HEK293 (cell line): ENCODE data around the gene IFI44L.

Experiments used
- BCL6B ChIP-seq: fragments of 450-650 bp; formaldehyde crosslinking; IDR thresholded peaks from 2 replicates; pipeline ENCODE4 v1.5.1; 2017; ENCODE audit warnings: missing biosample characterization, missing genetic modification characterization
- GFI1B ChIP-seq: fragments of 450-650 bp; formaldehyde crosslinking; IDR thresholded peaks from 2 replicates; pipeline ENCODE4 v1.5.1; 2016; ENCODE audit warnings: missing biosample characterization, missing genetic modification characterization
- KLF1 ChIP-seq: fragments of 450-650 bp; formaldehyde crosslinking; IDR thresholded peaks from 2 replicates; pipeline ENCODE4 v1.5.1; 2016; ENCODE audit warnings: missing biosample characterization, missing genetic modification characterization
- KLF8 ChIP-seq: fragments of 450-650 bp; formaldehyde crosslinking; IDR thresholded peaks from 2 replicates; pipeline ENCODE4 v1.5.1; 2016; ENCODE audit warnings: missing biosample characterization, missing genetic modification characterization
- OSR2 ChIP-seq: fragments of 450-650 bp; formaldehyde crosslinking; IDR thresholded peaks from 2 replicates; pipeline ENCODE4 v1.5.1; 2016; ENCODE audit warnings: missing biosample characterization, missing genetic modification characterization
- PATZ1 ChIP-seq: fragments of 450-650 bp; formaldehyde crosslinking; IDR thresholded peaks from 2 replicates; pipeline ENCODE4 v1.5.1; 2016; ENCODE audit warnings: missing biosample characterization, missing genetic modification characterization
- PRDM1 ChIP-seq: fragments of 450-650 bp; formaldehyde crosslinking; IDR thresholded peaks from 2 replicates; pipeline ENCODE4; 2016; ENCODE audit warnings: missing biosample characterization, missing genetic modification characterization
- SCRT2 ChIP-seq: fragments of 450-650 bp; formaldehyde crosslinking; IDR thresholded peaks from 2 replicates; pipeline ENCODE4 v1.5.1; 2016; ENCODE audit warnings: missing biosample characterization, missing genetic modification characterization
- TRIM28 ChIP-seq: IDR thresholded peaks from 2 replicates; pipeline ENCODE4 v1.6.1; 2011; ENCODE audit warnings: low read length, control low read depth, borderline replicate concordance
- ZBTB1 ChIP-seq: fragments of 450-650 bp; formaldehyde crosslinking; IDR thresholded peaks from 2 replicates; pipeline ENCODE4 v1.5.1; 2016; ENCODE audit warnings: missing biosample characterization, missing genetic modification characterization
- ZNF140 ChIP-seq: fragments of 450-650 bp; formaldehyde crosslinking; IDR thresholded peaks from 2 replicates; pipeline ENCODE4 v1.5.1; 2016; ENCODE audit warnings: missing biosample characterization, missing genetic modification characterization
- ZNF157 ChIP-seq: fragments of 450-650 bp; formaldehyde crosslinking; IDR thresholded peaks from 2 replicates; pipeline ENCODE4 v1.5.1; 2016; ENCODE audit warnings: missing biosample characterization, missing genetic modification characterization
- ZNF174 ChIP-seq: fragments of 450-650 bp; formaldehyde crosslinking; IDR thresholded peaks from 2 replicates; pipeline ENCODE4 v1.5.0; 2017; ENCODE audit warnings: missing biosample characterization, mild to moderate bottlenecking, missing genetic modification characterization
- ZNF24 ChIP-seq: fragments of 450-650 bp; formaldehyde crosslinking; IDR thresholded peaks from 2 replicates; pipeline ENCODE4 v1.5.1; 2016; ENCODE audit warnings: missing biosample characterization, missing genetic modification characterization
- ZNF423 ChIP-seq: fragments of 450-650 bp; formaldehyde crosslinking; IDR thresholded peaks from 2 replicates; pipeline ENCODE4 v1.5.1; 2016; ENCODE audit warnings: missing biosample characterization, missing genetic modification characterization
- ZNF433 ChIP-seq: fragments of 450-650 bp; formaldehyde crosslinking; IDR thresholded peaks from 2 replicates; pipeline ENCODE4 v1.5.1; 2016; ENCODE audit warnings: missing biosample characterization, missing genetic modification characterization, low read depth
- ZNF530 ChIP-seq: fragments of 450-650 bp; formaldehyde crosslinking; IDR thresholded peaks from 2 replicates; pipeline ENCODE4 v1.5.1; 2016; ENCODE audit warnings: low read depth, missing biosample characterization, missing genetic modification characterization
- ZNF548 ChIP-seq: fragments of 450-650 bp; formaldehyde crosslinking; IDR thresholded peaks from 2 replicates; pipeline ENCODE4 v1.5.1; 2016; ENCODE audit warnings: missing biosample characterization, missing genetic modification characterization
- ZNF549 ChIP-seq: fragments of 450-650 bp; IDR thresholded peaks from 2 replicates; pipeline ENCODE4 v1.5.1; 2018; ENCODE audit warnings: missing biosample characterization, missing genetic modification characterization, mild to moderate bottlenecking, inconsistent platforms, moderate library complexity
- ZNF555 ChIP-seq: fragments of 450-650 bp; formaldehyde crosslinking; conservative IDR thresholded peaks from 2 replicates; pipeline ENCODE4 v1.5.1; 2017; ENCODE audit warnings: missing biosample characterization, mild to moderate bottlenecking, missing genetic modification characterization, inconsistent platforms
- ZNF596 ChIP-seq: fragments of 450-650 bp; IDR thresholded peaks from 2 replicates; pipeline ENCODE4 v1.5.0; 2018; ENCODE audit warnings: missing biosample characterization, mild to moderate bottlenecking, missing genetic modification characterization, moderate library complexity
- ZNF624 ChIP-seq: fragments of 450-650 bp; formaldehyde crosslinking; IDR thresholded peaks from 2 replicates; pipeline ENCODE4 v1.5.1; 2017; ENCODE audit warnings: missing biosample characterization, missing genetic modification characterization
- ZNF660 ChIP-seq: fragments of 450-650 bp; IDR thresholded peaks from 2 replicates; pipeline ENCODE4 v1.5.1; 2018; ENCODE audit warnings: missing biosample characterization, mild to moderate bottlenecking, missing genetic modification characterization
- ZNF677 ChIP-seq: fragments of 450-650 bp; IDR thresholded peaks from 2 replicates; pipeline ENCODE4 v1.5.0; 2018; ENCODE audit warnings: missing biosample characterization, mild to moderate bottlenecking, missing genetic modification characterization, moderate library complexity
- ZNF830 ChIP-seq: fragments of 450-650 bp; IDR thresholded peaks from 2 replicates; pipeline ENCODE4 v1.5.0; 2018; ENCODE audit warnings: missing biosample characterization, missing genetic modification characterization, low read depth, mild to moderate bottlenecking, moderate library complexity
- TF ChIP-seq, protein P1 (sequence below): fragments of 450-650 bp; formaldehyde crosslinking; IDR thresholded peaks from 2 replicates; pipeline ENCODE4 v1.5.1; 2016; ENCODE audit warnings: missing biosample characterization, missing genetic modification characterization
- TF ChIP-seq, protein P2 (sequence below): fragments of 450-650 bp; formaldehyde crosslinking; IDR thresholded peaks from 2 replicates; pipeline ENCODE4 v1.5.1; 2016; ENCODE audit warnings: missing biosample characterization, missing genetic modification characterization, borderline replicate concordance
- TF ChIP-seq, protein P3 (sequence below): fragments of 450-650 bp; formaldehyde crosslinking; IDR thresholded peaks from 2 replicates; pipeline ENCODE4 v1.5.1; 2016; ENCODE audit warnings: missing biosample characterization, missing genetic modification characterization
- TF ChIP-seq, protein P4 (sequence below): IDR thresholded peaks from 2 replicates; pipeline ENCODE4 v1.6.1; 2011; ENCODE audit warnings: mild to moderate bottlenecking, low read depth, low read length, borderline replicate concordance

Gene IFI44L

DNA sequence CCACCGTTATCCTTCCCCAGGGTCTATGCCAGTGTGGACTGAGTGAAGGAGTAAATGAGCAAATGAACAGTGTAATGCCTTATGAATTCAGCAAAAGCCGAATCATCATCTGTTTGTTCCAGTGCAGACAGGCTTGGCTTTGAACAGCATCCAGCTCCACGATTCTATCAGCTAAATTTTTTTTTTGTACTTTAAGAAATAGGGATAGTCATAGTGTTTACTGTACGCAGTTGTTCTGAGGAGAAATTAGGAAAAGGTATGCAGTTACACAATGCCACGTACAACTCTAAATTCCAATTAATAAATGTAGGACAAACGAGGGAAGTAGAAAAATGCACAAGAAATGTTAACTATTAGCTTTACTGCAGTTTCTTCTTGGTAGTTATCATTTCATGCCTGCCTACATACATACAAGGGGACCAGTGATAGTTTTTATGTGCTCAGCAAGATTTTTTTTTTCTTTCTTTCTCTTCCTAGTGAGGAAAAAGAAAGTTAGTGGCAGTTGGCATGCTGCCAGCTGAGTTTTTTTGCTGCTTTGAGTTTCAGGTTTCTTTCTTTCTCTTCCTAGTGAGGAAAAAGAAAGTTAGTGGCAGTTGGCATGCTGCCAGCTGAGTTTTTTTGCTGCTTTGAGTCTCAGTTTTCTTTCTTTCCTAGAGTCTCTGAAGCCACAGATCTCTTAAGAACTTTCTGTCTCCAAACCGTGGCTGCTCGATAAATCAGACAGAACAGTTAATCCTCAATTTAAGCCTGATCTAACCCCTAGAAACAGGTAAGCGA lies at the start of gene IFI44L (continued):
- TF ChIP-seq, protein P1, sequence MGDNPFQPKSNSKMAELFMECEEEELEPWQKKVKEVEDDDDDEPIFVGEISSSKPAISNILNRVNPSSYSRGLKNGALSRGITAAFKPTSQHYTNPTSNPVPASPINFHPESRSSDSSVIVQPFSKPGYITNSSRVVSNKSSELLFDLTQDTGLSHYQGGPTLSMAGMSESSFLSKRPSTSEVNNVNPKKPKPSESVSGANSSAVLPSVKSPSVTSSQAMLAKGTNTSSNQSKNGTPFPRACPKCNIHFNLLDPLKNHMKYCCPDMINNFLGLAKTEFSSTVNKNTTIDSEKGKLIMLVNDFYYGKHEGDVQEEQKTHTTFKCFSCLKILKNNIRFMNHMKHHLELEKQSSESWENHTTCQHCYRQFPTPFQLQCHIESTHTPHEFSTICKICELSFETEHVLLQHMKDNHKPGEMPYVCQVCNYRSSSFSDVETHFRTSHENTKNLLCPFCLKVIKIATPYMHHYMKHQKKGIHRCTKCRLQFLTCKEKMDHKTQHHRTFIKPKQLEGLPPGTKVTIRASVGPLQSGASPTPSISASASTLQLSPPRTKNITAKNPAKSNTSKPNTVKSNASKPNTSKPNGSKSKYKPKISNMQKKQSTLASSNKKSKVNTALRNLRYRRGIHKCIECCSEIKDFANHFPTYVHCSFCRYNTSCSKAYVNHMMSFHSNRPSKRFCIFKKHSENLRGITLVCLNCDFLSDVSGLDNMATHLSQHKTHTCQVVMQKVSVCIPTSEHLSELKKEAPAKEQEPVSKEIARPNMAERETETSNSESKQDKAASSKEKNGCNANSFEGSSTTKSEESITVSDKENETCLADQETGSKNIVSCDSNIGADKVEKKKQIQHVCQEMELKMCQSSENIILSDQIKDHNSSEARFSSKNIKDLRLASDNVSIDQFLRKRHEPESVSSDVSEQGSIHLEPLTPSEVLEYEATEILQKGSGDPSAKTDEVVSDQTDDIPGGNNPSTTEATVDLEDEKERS (tag by site-specific recombination): no peak
- TF ChIP-seq ZNF174 (peak; percentile 85; the same call in 1 of the 2 replicates), PRDM1 (peak; percentile 44; the same call in 1 of the 2 replicates), TRIM28 (no peak), ZNF548 (tag by site-specific recombination) (no peak), ZNF157 (no peak), ZNF555 (tag by site-specific recombination) (no peak), ZNF624 (peak; percentile 89; the same call in 1 of the 2 replicates), BCL6B (peak; percentile 57; the same call in 1 of the 2 replicates), ZNF549 (tag by site-specific recombination) (peak; percentile 89), SCRT2 (no peak), ZNF423 (tag by site-specific recombination) (no peak), ZNF660 (tag by site-specific recombination) (peak; percentile 95), ZNF677 (tag by site-specific recombination) (peak; percentile 69), KLF8 (tag by site-specific recombination) (0 out of 2 replicates have a peak, but pooled peaks have one; percentile 37), ZBTB1 (tag by site-specific recombination) (no peak), OSR2 (tag by site-specific recombination) (no peak), ZNF830 (tag by site-specific recombination) (peak; percentile 99), KLF1 (tag by site-specific recombination) (no peak), ZNF24 (tag by site-specific recombination) (no peak), ZNF140 (no peak), ZNF596 (tag by site-specific recombination) (no peak), ZNF433 (tag by site-specific recombination) (no peak), PATZ1 (tag by site-specific recombination) (no peak), ZNF530 (tag by site-specific recombination) (no peak), GFI1B (tag by site-specific recombination) (no peak)
- TF ChIP-seq, protein P2, sequence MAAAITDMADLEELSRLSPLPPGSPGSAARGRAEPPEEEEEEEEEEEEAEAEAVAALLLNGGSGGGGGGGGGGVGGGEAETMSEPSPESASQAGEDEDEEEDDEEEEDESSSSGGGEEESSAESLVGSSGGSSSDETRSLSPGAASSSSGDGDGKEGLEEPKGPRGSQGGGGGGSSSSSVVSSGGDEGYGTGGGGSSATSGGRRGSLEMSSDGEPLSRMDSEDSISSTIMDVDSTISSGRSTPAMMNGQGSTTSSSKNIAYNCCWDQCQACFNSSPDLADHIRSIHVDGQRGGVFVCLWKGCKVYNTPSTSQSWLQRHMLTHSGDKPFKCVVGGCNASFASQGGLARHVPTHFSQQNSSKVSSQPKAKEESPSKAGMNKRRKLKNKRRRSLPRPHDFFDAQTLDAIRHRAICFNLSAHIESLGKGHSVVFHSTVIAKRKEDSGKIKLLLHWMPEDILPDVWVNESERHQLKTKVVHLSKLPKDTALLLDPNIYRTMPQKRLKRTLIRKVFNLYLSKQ (tag by site-specific recombination): no peak
- TF ChIP-seq, protein P3, sequence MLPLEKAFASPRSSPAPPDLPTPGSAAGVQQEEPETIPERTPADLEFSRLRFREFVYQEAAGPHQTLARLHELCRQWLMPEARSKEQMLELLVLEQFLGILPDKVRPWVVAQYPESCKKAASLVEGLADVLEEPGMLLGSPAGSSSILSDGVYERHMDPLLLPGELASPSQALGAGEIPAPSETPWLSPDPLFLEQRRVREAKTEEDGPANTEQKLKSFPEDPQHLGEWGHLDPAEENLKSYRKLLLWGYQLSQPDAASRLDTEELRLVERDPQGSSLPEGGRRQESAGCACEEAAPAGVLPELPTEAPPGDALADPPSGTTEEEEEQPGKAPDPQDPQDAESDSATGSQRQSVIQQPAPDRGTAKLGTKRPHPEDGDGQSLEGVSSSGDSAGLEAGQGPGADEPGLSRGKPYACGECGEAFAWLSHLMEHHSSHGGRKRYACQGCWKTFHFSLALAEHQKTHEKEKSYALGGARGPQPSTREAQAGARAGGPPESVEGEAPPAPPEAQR (tag by site-specific recombination): no peak
- TF ChIP-seq, protein P4, sequence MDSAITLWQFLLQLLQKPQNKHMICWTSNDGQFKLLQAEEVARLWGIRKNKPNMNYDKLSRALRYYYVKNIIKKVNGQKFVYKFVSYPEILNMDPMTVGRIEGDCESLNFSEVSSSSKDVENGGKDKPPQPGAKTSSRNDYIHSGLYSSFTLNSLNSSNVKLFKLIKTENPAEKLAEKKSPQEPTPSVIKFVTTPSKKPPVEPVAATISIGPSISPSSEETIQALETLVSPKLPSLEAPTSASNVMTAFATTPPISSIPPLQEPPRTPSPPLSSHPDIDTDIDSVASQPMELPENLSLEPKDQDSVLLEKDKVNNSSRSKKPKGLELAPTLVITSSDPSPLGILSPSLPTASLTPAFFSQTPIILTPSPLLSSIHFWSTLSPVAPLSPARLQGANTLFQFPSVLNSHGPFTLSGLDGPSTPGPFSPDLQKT: no peak
